ENCODE measurements around the gene CARMIL3.
A peak's percentile ranks its signal among the peaks of the same experiment; 100 is the strongest.

CARMIL3 gene

GRCh38 chr14:24113379-24113800, 61.6 kb downstream of the CARMIL3 start:
- H3K9me3 ChIP-seq (ENCODE audit: control insufficient read depth, low read length), result no peaks in the 10 kb centered on the region
- H3K4me3 ChIP-seq (ENCODE audit: low read length), result peak overlapping the region; percentile 86
- H3K36me3 ChIP-seq (ENCODE audit: control insufficient read depth, insufficient read depth, low read length), result no peaks in the 10 kb centered on the region
- no peaks in the 10 kb centered on the region for H3K27me3 ChIP-seq (ENCODE audit: control insufficient read depth, insufficient read depth, low read length)
- H3K4me1 ChIP-seq (ENCODE audit: control insufficient read depth, insufficient read depth, low read length), result peaks cover 27% of the 10 kb centered on the region
- H3K9ac ChIP-seq (ENCODE audit: low read length), result peak overlapping the region; percentile 90

GRCh38 chr14:24113801-24114531, 62.2 kb downstream of the CARMIL3 start:
- Histone ChIP-seq H3K36me3 (ENCODE audit: control insufficient read depth, insufficient read depth, low read length) (peaks cover 5% of the 10 kb centered on the region), H3K4me1 (ENCODE audit: control insufficient read depth, insufficient read depth, low read length) (peaks cover 23% of the 10 kb centered on the region), H3K9me3 (ENCODE audit: control insufficient read depth, low read length) (no peaks in the 10 kb centered on the region), H3K27me3 (ENCODE audit: control insufficient read depth, insufficient read depth, low read length) (no peaks in the 10 kb centered on the region), H3K9ac (ENCODE audit: low read length) (peak overlapping the region; percentile 90), H3K4me3 (ENCODE audit: low read length) (peak overlapping the region; percentile 86)

- Histone ChIP-seq H3K36me3 (ENCODE audit: control insufficient read depth, insufficient read depth, low read length) (peaks cover 10% of the 10 kb centered on the region), H3K9me3 (ENCODE audit: control insufficient read depth, low read length) (no peaks in the 10 kb centered on the region), H3K9ac (ENCODE audit: low read length) (peak within 1 kb of the TSS; percentile 90), H3K4me1 (ENCODE audit: control insufficient read depth, insufficient read depth, low read length) (peaks cover 22% of the 10 kb centered on the region), H3K4me3 (ENCODE audit: low read length) (peak within 1 kb of the TSS; percentile 86), H3K27me3 (ENCODE audit: control insufficient read depth, insufficient read depth, low read length) (no peaks in the 10 kb centered on the region)
Observed at GRCh38 chr14:24114532-24115421, 63.0 kb downstream of the CARMIL3 start, which contains the start of the genes DCAF11 and NRL. DCAF11 (plus strand) TSS chr14:24114777; CDS start chr14:24115595, 818 bp downstream. NRL (minus strand) TSS chr14:24114949; CDS start chr14:24082848, 32,101 bp downstream.

GRCh38 chr14:24115422-24116127, 63.8 kb downstream of the CARMIL3 start:
- Histone ChIP-seq H3K4me1 (ENCODE audit: control insufficient read depth, insufficient read depth, low read length) (peaks cover 22% of the 10 kb centered on the region), H3K4me3 (ENCODE audit: low read length) (peak overlapping the region; percentile 86), H3K27me3 (ENCODE audit: control insufficient read depth, insufficient read depth, low read length) (no peaks in the 10 kb centered on the region), H3K9ac (ENCODE audit: low read length) (peak overlapping the region; percentile 90), H3K36me3 (ENCODE audit: control insufficient read depth, insufficient read depth, low read length) (peaks cover 11% of the 10 kb centered on the region), H3K9me3 (ENCODE audit: control insufficient read depth, low read length) (no peaks in the 10 kb centered on the region)

GRCh38 chr14:24116128-24116814, 64.5 kb downstream of the CARMIL3 start:
- peaks cover 18% of the 10 kb centered on the region for H3K36me3 ChIP-seq (ENCODE audit: control insufficient read depth, insufficient read depth, low read length)
- peaks cover 22% of the 10 kb centered on the region for H3K4me1 ChIP-seq (ENCODE audit: control insufficient read depth, insufficient read depth, low read length)
- no peaks in the 10 kb centered on the region for H3K9me3 ChIP-seq (ENCODE audit: control insufficient read depth, low read length)
- H3K27me3 ChIP-seq (ENCODE audit: control insufficient read depth, insufficient read depth, low read length), result no peaks in the 10 kb centered on the region
- H3K4me3 ChIP-seq (ENCODE audit: low read length), result peak overlapping the region; percentile 86
- H3K9ac ChIP-seq (ENCODE audit: low read length), result peak overlapping the region; percentile 90

GRCh38 chr14:24117179-24117578, 65.4 kb downstream of the CARMIL3 start:
- Histone ChIP-seq H3K4me3 (ENCODE audit: low read length) (no peak overlapping the region), H3K36me3 (ENCODE audit: control insufficient read depth, insufficient read depth, low read length) (peaks cover 24% of the 10 kb centered on the region), H3K4me1 (ENCODE audit: control insufficient read depth, insufficient read depth, low read length) (peaks cover 22% of the 10 kb centered on the region)

More at GRCh38 chr14:24117179-24117578, 65.4 kb downstream of the CARMIL3 start:
- H3K9ac ChIP-seq (ENCODE audit: low read length), result no peak overlapping the region
- H3K9me3 ChIP-seq (ENCODE audit: control insufficient read depth, low read length), result no peaks in the 10 kb centered on the region
- H3K27me3 ChIP-seq (ENCODE audit: control insufficient read depth, insufficient read depth, low read length), result no peaks in the 10 kb centered on the region

Measured in mucosa of stomach (tissue), 1 donor.